Muscle layer of colon (tissue), 2 donors: ENCODE data around the gene INSL3.
A peak's percentile ranks its signal among the peaks of the same experiment; 100 is the strongest.

Experiments
- H3K27ac ChIP-seq: one replicate; pipeline ENCODE4 v1.7.0; 2013; ENCODE audit warnings: low read depth, mild to moderate bottlenecking, low read length, moderate library complexity
- H3K27me3 ChIP-seq, 2 donors: one replicate each; pipeline ENCODE4 v1.7.0; 2013; ENCODE audit warnings: low read length in 2 of 2, mild to moderate bottlenecking in 2 of 2; ENCODE audit not compliant: insufficient read depth in 2 of 2, control insufficient read depth in 1 of 2
- H3K36me3 ChIP-seq: one replicate; pipeline ENCODE4 v1.7.0; 2013; ENCODE audit warnings: mild to moderate bottlenecking, low read length; ENCODE audit not compliant: insufficient read depth
- H3K4me1 ChIP-seq: one replicate; pipeline ENCODE4 v1.7.0; 2013; ENCODE audit warnings: mild to moderate bottlenecking, low read length; ENCODE audit not compliant: insufficient read depth
- H3K4me3 ChIP-seq, 2 donors: one replicate each; pipeline ENCODE4 v1.7.0; 2013; ENCODE audit warnings: low read length in 2 of 2, low read depth in 1 of 2, mild to moderate bottlenecking in 1 of 2, moderate library complexity in 1 of 2
- H3K9ac ChIP-seq: one replicate; pipeline ENCODE4 v1.7.0; 2013; ENCODE audit warnings: low read length
- H3K9me3 ChIP-seq: one replicate; pipeline ENCODE4 v1.7.0; 2013; ENCODE audit warnings: mild to moderate bottlenecking, low read length
- donor health status: abdominal sarcoma.
- donor health status: Adenocarcinoma of cecum.

The INSL3 gene

GRCh38 chr19:17830567-17831418 lies 9.5 kb upstream of the INSL3 start:
- Histone ChIP-seq H3K4me3 (peak overlapping the region in 1 of 2 donors; percentile 38), H3K4me1 (no peaks in the 10 kb centered on the region), H3K36me3 (no peaks in the 10 kb centered on the region), H3K27ac (no peak overlapping the region), H3K9ac (no peak overlapping the region), H3K27me3 (peaks cover 0 to 31% of the 10 kb centered on the region in 2 donors), H3K9me3 (no peaks in the 10 kb centered on the region)

GRCh38 chr19:17829855-17830566 lies 8.7 kb upstream of the INSL3 start:
- no peaks in the 10 kb centered on the region for H3K9me3 ChIP-seq
- H3K9ac ChIP-seq: no peak overlapping the region
- H3K4me1 ChIP-seq: no peaks in the 10 kb centered on the region
- H3K36me3 ChIP-seq: no peaks in the 10 kb centered on the region
- H3K4me3 ChIP-seq: peak overlapping the region in 1 of 2 donors; percentile 38
- H3K27me3 ChIP-seq: peaks cover 0 to 31% of the 10 kb centered on the region in 2 donors
- H3K27ac ChIP-seq: no peak overlapping the region

GRCh38 chr19:17826508-17827056 lies 5.3 kb upstream of the INSL3 start:
- Histone ChIP-seq H3K27ac (no peak overlapping the region), H3K9ac (no peak overlapping the region), H3K4me3 (no peak overlapping the region), H3K4me1 (no peaks in the 10 kb centered on the region), H3K9me3 (no peaks in the 10 kb centered on the region), H3K36me3 (no peaks in the 10 kb centered on the region), H3K27me3 (peaks cover 0 to 22% of the 10 kb centered on the region in 2 donors)

GRCh38 chr19:17824339-17824738 lies 3.0 kb upstream of the INSL3 start:
- no peak overlapping the region for H3K27ac ChIP-seq
- no peak overlapping the region for H3K4me3 ChIP-seq
- H3K4me1 ChIP-seq: no peaks in the 10 kb centered on the region
- no peaks in the 10 kb centered on the region for H3K9me3 ChIP-seq
- no peak overlapping the region for H3K9ac ChIP-seq
- H3K36me3 ChIP-seq: no peaks in the 10 kb centered on the region
- H3K27me3 ChIP-seq: peaks cover 0 to 6% of the 10 kb centered on the region in 2 donors

- no peak overlapping the region for H3K4me3 ChIP-seq
- no peak overlapping the region for H3K27ac ChIP-seq
- no peaks in the 10 kb centered on the region for H3K27me3 ChIP-seq
- no peaks in the 10 kb centered on the region for H3K36me3 ChIP-seq
- H3K4me1 ChIP-seq: no peaks in the 10 kb centered on the region
- no peaks in the 10 kb centered on the region for H3K9me3 ChIP-seq
- no peak overlapping the region for H3K9ac ChIP-seq
Observed at GRCh38 chr19:17817668-17818363, 3.5 kb downstream of the INSL3 start.

- Histone ChIP-seq H3K9me3 (no peaks in the 10 kb centered on the region), H3K4me3 (no peak overlapping the region), H3K27me3 (no peaks in the 10 kb centered on the region), H3K9ac (no peak overlapping the region), H3K27ac (no peak overlapping the region), H3K36me3 (no peaks in the 10 kb centered on the region), H3K4me1 (no peaks in the 10 kb centered on the region)
Observed at GRCh38 chr19:17812099-17812498, 9.2 kb downstream of the INSL3 start.

GRCh38 chr19:17811681-17812080 lies 9.6 kb downstream of the INSL3 start:
- no peaks in the 10 kb centered on the region for H3K27me3 ChIP-seq

GRCh38 chr19:17811103-17811502 lies 10.2 kb downstream of the INSL3 start:
- Histone ChIP-seq H3K4me3 (no peak overlapping the region), H3K36me3 (no peaks in the 10 kb centered on the region), H3K27me3 (no peaks in the 10 kb centered on the region), H3K9me3 (no peaks in the 10 kb centered on the region), H3K27ac (no peak overlapping the region), H3K4me1 (no peaks in the 10 kb centered on the region), H3K9ac (no peak overlapping the region)

More at GRCh38 chr19:17811681-17812080, 9.6 kb downstream of the INSL3 start:
- no peak overlapping the region for H3K9ac ChIP-seq
- H3K27ac ChIP-seq: no peak overlapping the region
- H3K36me3 ChIP-seq: no peaks in the 10 kb centered on the region
- no peaks in the 10 kb centered on the region for H3K9me3 ChIP-seq
- no peaks in the 10 kb centered on the region for H3K4me1 ChIP-seq
- H3K4me3 ChIP-seq: no peak overlapping the region

GRCh38 chr19:17807731-17808316 lies 13.5 kb downstream of the INSL3 start:
- Histone ChIP-seq H3K27me3 (no peaks in the 10 kb centered on the region), H3K4me1 (no peaks in the 10 kb centered on the region)

GRCh38 chr19:17806945-17807344 lies 14.4 kb downstream of the INSL3 start:
- Histone ChIP-seq H3K4me1 (no peaks in the 10 kb centered on the region), H3K9ac (no peak overlapping the region), H3K4me3 (no peak overlapping the region), H3K27me3 (no peaks in the 10 kb centered on the region), H3K27ac (no peak overlapping the region), H3K9me3 (no peaks in the 10 kb centered on the region), H3K36me3 (no peaks in the 10 kb centered on the region)

More at GRCh38 chr19:17807731-17808316, 13.5 kb downstream of the INSL3 start:
- H3K9ac ChIP-seq: no peak overlapping the region
- no peaks in the 10 kb centered on the region for H3K9me3 ChIP-seq
- no peaks in the 10 kb centered on the region for H3K36me3 ChIP-seq
- no peak overlapping the region for H3K27ac ChIP-seq
- no peak overlapping the region for H3K4me3 ChIP-seq

GRCh38 chr19:17805427-17805826 lies 15.9 kb downstream of the INSL3 start:
- H3K4me1 ChIP-seq: no peaks in the 10 kb centered on the region
- no peak overlapping the region for H3K4me3 ChIP-seq
- no peaks in the 10 kb centered on the region for H3K27me3 ChIP-seq
- H3K9me3 ChIP-seq: no peaks in the 10 kb centered on the region
- no peak overlapping the region for H3K27ac ChIP-seq
- no peaks in the 10 kb centered on the region for H3K36me3 ChIP-seq
- H3K9ac ChIP-seq: no peak overlapping the region
